Mesodermal cell (in vitro differentiated cells): ENCODE measurements around the gene HMCN1.

Experiments
- H3K27ac ChIP-seq: 2 replicates; pipeline ENCODE4 v1.7.0; 2013; ENCODE audit warnings: mild to moderate bottlenecking, low read depth, low read length, moderate library complexity; ENCODE audit not compliant: severe bottlenecking
- H3K36me3 ChIP-seq: 2 replicates; pipeline ENCODE4 v1.7.1; 2013; ENCODE audit warnings: mild to moderate bottlenecking, low read length, moderate library complexity; ENCODE audit not compliant: control insufficient read depth, insufficient read depth
- H3K4me1 ChIP-seq: one replicate; pipeline ENCODE4 v1.7.1; 2013; ENCODE audit warnings: mild to moderate bottlenecking, low read length; ENCODE audit not compliant: insufficient read depth, control insufficient read depth, poor library complexity, severe bottlenecking
- H3K4me3 ChIP-seq: 2 replicates; pipeline ENCODE4 v1.7.0; 2013; ENCODE audit warnings: low read length, control low read depth, mild to moderate bottlenecking; ENCODE audit not compliant: insufficient read depth, poor library complexity, severe bottlenecking; ENCODE audit errors: extremely low read depth
- H3K9me3 ChIP-seq: 2 replicates; pipeline ENCODE4 v1.7.1; 2013; ENCODE audit warnings: mild to moderate bottlenecking, low read length, moderate library complexity; ENCODE audit not compliant: control insufficient read depth
- WGBS, 2 experiments: methylation state at CpG; one replicate each; pipeline ENCODE4 v1.1.5; 2013; ENCODE audit warnings: missing lambda C conversion rate in 2 of 2; ENCODE audit not compliant: insufficient coverage in 2 of 2; 5-methylcytosine and 5-hydroxymethylcytosine counted together

Gene HMCN1

DNA sequence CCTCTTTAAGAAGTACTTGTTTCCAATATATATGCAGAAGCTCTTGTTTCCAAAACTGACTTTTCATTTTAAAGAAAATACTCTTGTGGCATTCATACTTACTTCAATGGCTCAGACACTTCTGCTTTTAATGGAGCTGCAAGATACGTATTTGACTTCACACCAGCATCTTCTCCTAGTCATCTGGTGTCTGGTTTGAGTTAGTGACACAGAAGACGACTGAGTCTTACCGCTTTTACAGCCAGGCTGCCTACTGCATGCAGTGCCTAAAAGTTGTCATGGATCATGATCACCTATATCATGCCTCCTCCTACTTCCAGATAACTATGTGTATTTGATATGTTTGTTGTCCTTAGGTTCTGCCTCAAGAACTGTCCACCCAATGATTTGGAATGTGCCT lies 455.0 kb downstream of the HMCN1 start:
- H3K36me3 ChIP-seq: peaks cover 6% of the 10 kb centered on the region
- 100% methylated on average over 1 of the region's 3 CpGs; no CpG with 5 or more reads in 1 of the 2 experiments for WGBS, 2 experiments
- H3K4me1 ChIP-seq: peaks cover 28% of the 10 kb centered on the region
- no peak overlapping the region for H3K27ac ChIP-seq
- H3K9me3 ChIP-seq: no peaks in the 10 kb centered on the region
- no peak overlapping the region for H3K4me3 ChIP-seq

DNA sequence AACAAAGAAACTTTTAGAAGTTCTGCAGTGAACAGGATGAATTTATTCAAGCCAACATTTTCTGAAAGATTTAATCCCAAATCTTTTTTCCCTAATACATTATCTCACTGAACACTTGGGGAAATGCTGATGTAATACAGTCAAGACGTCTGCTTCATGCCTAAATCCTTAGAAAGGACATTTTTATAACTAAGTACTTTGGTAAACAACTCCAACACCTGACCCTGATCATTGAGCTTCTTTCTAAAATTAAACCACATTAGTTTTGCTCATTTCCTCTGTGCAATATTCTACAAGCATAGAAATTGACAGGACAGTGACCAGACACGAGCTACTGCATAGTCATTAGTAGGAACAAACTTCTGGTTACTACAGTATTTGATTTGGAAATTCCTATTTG lies 457.3 kb downstream of the HMCN1 start:
- Histone ChIP-seq H3K27ac (no peak overlapping the region), H3K9me3 (no peaks in the 10 kb centered on the region), H3K4me1 (peaks cover 28% of the 10 kb centered on the region), H3K36me3 (peaks cover 6% of the 10 kb centered on the region), H3K4me3 (no peak overlapping the region)
- WGBS, 2 experiments: 94% methylated on average over 2 of the region's 2 CpGs; no CpG with 5 or more reads in 1 of the 2 experiments

DNA sequence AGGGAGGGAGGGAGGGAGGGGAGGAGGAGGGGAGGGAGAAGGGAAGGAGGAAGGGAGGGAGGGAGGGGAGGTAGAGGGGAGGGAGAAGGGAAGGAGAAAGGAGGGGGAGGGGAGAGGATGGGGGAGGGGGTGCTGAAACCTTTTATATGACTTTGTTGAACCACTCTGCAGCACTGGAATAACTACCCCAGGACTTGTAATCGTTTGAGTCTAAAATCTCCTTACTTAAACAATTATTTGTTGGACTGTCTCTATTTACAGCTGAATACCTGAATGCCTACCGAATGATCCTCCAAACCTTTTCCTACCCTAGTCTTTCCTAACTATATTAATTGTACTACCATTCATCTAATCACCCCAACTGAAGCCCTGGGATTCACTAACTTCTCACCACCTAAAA lies 459.0 kb downstream of the HMCN1 start:
- H3K9me3 ChIP-seq: no peaks in the 10 kb centered on the region
- peaks cover 16% of the 10 kb centered on the region for H3K4me1 ChIP-seq
- peaks cover 6% of the 10 kb centered on the region for H3K36me3 ChIP-seq
- no peak overlapping the region for H3K27ac ChIP-seq
- H3K4me3 ChIP-seq: no peak overlapping the region
- 92 to 100% methylated on average over 1 to 2 of the region's 2 CpGs for WGBS, 2 experiments

DNA sequence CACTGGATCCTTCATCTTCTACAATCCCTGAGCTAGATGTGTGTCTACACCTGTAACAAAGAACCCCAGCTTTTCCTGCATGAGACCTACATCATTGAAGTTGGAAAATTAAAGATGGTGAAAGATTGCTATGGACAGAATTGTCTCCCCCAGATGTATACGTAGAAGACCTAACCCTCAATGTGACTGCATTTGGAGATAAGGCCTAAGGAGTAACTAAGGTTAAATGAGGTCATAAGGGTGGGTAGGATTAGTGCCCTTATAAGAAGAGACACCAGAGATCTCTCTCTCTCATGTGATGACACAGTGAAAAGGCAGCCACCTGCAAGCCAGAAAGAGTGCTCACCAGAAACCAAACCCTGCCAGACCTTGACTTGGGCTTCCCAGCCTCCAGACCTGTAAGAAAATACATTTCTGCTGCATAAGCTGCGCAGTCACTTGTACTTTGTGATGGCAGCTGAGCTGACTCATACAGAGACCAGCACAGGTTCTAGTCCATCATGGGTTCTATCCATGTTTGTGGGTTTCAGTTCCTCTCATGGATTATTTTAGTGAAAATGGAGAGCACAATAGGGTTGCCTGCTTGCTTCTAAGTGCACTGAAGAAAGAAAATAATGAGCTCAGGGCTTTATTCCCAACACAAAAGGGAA lies 460.0 kb downstream of the HMCN1 start:
- Histone ChIP-seq H3K9me3 (no peaks in the 10 kb centered on the region), H3K4me3 (no peak overlapping the region), H3K4me1 (peaks cover 8% of the 10 kb centered on the region), H3K27ac (no peak overlapping the region), H3K36me3 (peaks cover 6% of the 10 kb centered on the region)
- WGBS, 2 experiments: 100% methylated on average over 1 to 2 of the region's 2 CpGs

DNA sequence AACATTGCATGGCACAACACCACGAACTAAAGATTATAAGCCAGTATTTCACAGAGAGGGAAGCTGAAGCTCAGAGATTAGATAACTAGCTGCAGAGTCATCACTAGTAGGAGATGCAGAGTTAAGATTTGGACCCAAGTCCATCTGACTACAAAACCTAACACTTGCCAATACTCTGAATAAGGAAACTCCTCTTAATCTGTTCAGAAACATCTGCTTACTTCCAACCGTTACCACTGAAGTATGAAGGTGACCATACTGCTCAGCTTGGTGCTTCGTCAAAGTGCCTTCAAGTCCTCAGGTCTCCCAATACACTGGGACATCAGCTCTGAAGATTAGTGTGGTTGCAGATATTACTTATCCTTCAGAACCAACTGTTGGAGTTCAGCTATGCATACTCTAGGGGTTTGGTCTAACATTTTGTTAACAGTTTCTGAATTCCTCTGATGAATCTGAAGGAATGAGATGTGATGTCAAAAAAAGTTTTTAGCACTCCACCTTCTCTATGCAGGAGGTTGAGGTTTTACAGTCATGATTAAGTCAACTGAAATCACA lies 461.3 kb downstream of the HMCN1 start:
- 75 to 100% methylated on average over 1 of the region's 3 CpGs for WGBS, 2 experiments

DNA sequence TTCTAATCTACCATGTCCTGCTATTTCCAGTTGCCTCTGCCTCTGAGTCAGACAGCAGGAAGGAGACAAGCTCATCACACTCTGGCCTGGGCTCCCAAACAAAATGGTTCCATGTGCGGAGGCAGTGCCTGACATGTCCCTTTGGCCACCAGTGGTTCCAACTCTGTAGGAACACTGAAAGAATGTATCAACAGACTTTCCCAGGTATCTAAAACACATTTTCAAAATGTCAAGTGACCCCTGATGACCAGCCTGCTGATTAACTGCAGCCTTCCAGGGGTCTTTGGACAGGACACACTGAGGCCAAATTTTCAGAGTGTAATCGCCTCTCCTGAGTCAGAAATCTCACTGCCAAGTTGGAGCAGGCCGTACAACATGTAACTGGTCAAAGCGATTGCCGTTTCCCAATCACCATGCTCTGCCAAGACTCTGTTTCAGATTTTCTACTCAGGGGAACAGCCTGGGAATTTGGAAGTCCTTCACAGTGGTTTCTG lies 468.1 kb downstream of the HMCN1 start:
- H3K4me1 ChIP-seq: peaks cover 7% of the 10 kb centered on the region
- peak overlapping the region; percentile 43 for H3K27ac ChIP-seq
- peaks cover 4% of the 10 kb centered on the region for H3K9me3 ChIP-seq
- no peak overlapping the region for H3K4me3 ChIP-seq
- H3K36me3 ChIP-seq: no peaks in the 10 kb centered on the region
- WGBS, 2 experiments: 94 to 100% methylated on average over 4 to 5 of the region's 5 CpGs

More for the DNA sequence above, 461.3 kb downstream of the HMCN1 start:
- H3K27ac ChIP-seq: no peak overlapping the region
- H3K4me1 ChIP-seq: peaks cover 5% of the 10 kb centered on the region
- H3K4me3 ChIP-seq: no peak overlapping the region
- H3K9me3 ChIP-seq: no peaks in the 10 kb centered on the region
- no peaks in the 10 kb centered on the region for H3K36me3 ChIP-seq

DNA sequence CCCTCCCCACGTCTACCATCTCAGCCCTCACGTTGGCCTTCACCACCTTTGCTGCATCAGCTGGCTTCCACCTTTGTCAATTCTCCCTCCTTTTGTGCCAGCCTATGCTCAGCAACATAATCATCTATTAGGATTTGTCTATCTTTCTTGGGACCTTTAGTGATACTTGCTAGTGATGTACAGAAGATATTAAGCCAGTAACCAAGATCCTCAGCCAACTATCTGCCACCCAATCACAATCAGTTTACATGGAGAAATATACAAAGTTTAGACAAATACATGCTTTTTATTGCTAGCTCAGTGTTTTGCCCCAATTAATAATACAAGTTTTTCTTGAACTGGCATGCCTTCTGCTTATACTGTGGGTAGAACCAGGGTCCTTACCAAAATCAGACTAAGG lies 468.6 kb downstream of the HMCN1 start:
- Histone ChIP-seq H3K36me3 (no peaks in the 10 kb centered on the region), H3K27ac (no peak overlapping the region), H3K4me1 (peaks cover 7% of the 10 kb centered on the region), H3K4me3 (no peak overlapping the region), H3K9me3 (peaks cover 5% of the 10 kb centered on the region)
- WGBS, 2 experiments: 88 to 92% methylated on average over 2 of the region's 2 CpGs

DNA sequence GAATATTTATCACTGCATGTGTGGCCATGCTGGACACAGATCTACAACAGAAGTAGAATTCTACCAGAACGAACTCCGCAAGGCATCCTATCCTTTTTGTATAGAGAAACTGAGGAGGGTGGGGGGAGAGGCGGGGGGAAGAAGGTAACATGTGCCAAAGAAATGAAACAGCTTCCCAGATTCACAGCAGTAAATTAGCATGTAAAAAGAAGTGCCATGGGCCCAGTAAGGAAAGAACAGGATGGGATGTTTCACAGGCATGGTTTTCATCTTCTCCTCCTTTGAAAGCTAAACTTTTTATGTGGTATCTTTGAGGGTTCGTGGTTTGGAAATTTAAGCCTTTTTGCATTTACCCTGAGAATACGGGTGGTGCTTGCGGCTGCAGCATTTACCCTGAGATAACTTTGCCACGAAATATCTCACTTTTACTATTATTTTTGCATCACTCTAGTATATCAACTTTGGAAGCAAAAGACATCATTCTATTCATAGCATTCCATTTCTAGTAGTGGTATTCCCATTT lies 471.9 kb downstream of the HMCN1 start:
- H3K27ac ChIP-seq: no peak overlapping the region
- no peak overlapping the region for H3K4me3 ChIP-seq
- WGBS, 2 experiments: 40 to 74% methylated on average over 1 to 2 of the region's 7 CpGs
- H3K4me1 ChIP-seq: peaks cover 15% of the 10 kb centered on the region
- H3K36me3 ChIP-seq: no peaks in the 10 kb centered on the region
- peaks cover 5% of the 10 kb centered on the region for H3K9me3 ChIP-seq

DNA sequence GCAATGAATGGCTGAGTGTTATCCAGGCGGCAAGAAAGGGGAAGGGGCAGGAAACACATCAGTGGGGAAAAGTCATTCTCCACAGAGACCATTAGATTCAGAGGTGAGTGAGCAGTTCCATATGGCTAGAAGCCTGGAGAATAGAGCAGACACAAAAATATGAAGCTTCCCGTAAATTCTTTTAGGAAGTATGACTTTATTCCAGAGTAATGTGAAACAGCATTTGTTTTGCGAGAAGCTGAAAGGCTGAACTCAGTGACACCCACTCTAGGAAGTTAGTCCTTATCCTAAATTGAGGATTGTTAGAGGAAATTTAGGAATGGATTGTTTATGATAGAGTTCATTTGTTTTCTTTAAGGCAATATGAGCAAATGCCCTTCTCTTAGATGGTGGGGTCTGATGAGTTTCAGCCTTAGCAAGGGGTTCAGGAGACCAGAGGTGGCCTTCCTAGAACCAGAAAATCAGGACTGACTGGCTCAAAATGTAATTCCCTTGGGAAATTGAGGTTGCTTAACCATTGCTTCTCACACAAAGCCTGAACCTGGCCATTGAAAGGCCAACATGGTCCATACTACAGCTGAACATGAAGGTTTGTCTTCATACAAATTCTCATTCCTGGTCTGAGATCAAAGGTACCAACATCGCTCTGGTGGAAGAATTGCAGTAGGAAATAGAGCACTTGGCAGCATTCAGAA lies 473.3 kb downstream of the HMCN1 start:
- H3K9me3 ChIP-seq: peaks cover 5% of the 10 kb centered on the region
- no peak overlapping the region for H3K27ac ChIP-seq
- H3K4me3 ChIP-seq: no peak overlapping the region
- H3K36me3 ChIP-seq: no peaks in the 10 kb centered on the region
- 91% methylated on average over 3 to 4 of the region's 4 CpGs for WGBS, 2 experiments
- peaks cover 9% of the 10 kb centered on the region for H3K4me1 ChIP-seq

DNA sequence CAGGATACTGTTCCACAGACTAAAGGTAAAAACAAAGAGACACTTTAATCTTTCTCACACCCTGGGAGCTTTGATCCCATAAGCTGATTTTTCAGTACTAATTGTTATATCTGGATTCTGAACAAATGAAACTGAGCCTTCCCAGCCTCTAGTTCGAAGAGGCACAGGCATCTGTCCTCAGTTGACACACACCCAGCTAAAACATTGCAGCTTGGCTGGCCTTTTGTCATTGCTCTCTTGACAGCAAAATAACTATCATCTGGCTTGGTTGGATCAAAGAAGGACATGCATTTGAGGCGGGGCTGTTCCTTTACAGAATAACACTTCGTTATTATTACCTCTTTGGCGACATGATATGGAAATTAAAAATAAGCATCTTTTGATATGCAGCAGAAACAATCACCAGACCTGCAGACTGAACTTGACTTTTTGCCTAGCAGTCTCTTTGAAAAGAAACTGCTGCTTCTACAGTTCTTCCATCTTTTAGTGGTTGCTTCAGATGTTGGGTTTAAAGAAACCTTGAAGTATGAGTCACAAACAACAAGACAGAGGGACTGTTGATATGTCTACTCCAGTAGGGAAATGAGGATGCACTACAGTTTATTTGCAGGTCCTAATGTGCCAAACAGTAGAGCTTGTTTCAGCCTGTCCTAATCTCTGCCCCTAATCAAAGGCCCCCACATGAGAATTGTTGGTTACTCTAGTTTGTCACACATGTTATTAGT lies 474.4 kb downstream of the HMCN1 start:
- WGBS, 2 experiments: 80% methylated on average over 1 of the region's 4 CpGs; no CpG with 5 or more reads in 1 of the 2 experiments

More for the DNA sequence above, 474.4 kb downstream of the HMCN1 start:
- Histone ChIP-seq H3K27ac (no peak overlapping the region), H3K4me1 (peaks cover 9% of the 10 kb centered on the region), H3K4me3 (no peak overlapping the region), H3K36me3 (no peaks in the 10 kb centered on the region), H3K9me3 (peaks cover 5% of the 10 kb centered on the region)
